T-helper 17 cell (primary cell): ENCODE data around the gene CREBZF. TPM values are rescaled to one million over a fixed set of nuclear protein-coding genes. Genes with fewer than 3 reads are reported as not detected.
A peak's percentile ranks its signal among the peaks of the same experiment; 100 is the strongest.
"Not testable (repeated sequence)": the region's sequence is repeated elsewhere in the genome, so short reads cannot be mapped to it uniquely, and the experiment has no call there.

ENCODE experiments used
- ATAC-seq: fragments of 150-1000 bp; cut with Tn5 transposase; 2 replicates; pipeline ENCODE4 v1.10.0; 2021; ENCODE audit warnings: mild to moderate bottlenecking, moderate library complexity
- DNase-seq, 3 donors: peaks; one replicate each; pipeline versions ENCODE4 v3.0.0 to v3.0.0-alpha.2; 2020 to 2021
- H3K9me3 ChIP-seq: one replicate; pipeline ENCODE4 v1.7.0; 2013; ENCODE audit warnings: low read length, mild to moderate bottlenecking; ENCODE audit not compliant: control insufficient read depth, poor library complexity, severe bottlenecking
- H3K27ac Mint-ChIP-seq: one replicate; pipeline ENCODE4 v1.8.0; 2022; ENCODE audit warnings: mild to moderate bottlenecking, moderate library complexity, mixed read lengths
- H3K27me3 Mint-ChIP-seq: one replicate; pipeline ENCODE4 v1.8.0; 2022; ENCODE audit warnings: mixed read lengths
- H3K36me3 Mint-ChIP-seq: one replicate; pipeline ENCODE4 v1.8.0; 2022; ENCODE audit warnings: low read depth, mixed read lengths
- H3K4me1 Mint-ChIP-seq: one replicate; pipeline ENCODE4 v1.8.0; 2022; ENCODE audit warnings: mild to moderate bottlenecking, mixed read lengths
- H3K4me3 Mint-ChIP-seq: one replicate; pipeline ENCODE4 v1.8.0; 2022; ENCODE audit warnings: mild to moderate bottlenecking, moderate library complexity, mixed read lengths
- total RNA-seq, 4 donors: library from RNA in 2 of 4; stranded (reverse) in 2 of 4; gene quantifications; one replicate each; pipeline ENCODE4 v1.2.3 and lab custom pipeline; 2022 to 2026

The CREBZF gene
- total RNA-seq, 2 donors from 2014 or later: 46.6 to 50.5 TPM

- DNase-seq (peak; percentile 90 to 94 (median 90)), ATAC-seq (peak; percentile 98)
- Mint-ChIP-seq H3K27ac (peak within 1 kb of the TSS; percentile 99), H3K36me3 (peaks cover 6% of the 10 kb centered on the region), H3K4me3 (peak within 1 kb of the TSS; percentile 98), H3K4me1 (peaks cover 25% of the 10 kb centered on the region), H3K27me3 (peaks cover 4% of the 10 kb centered on the region)
- no peaks in the 10 kb centered on the region for H3K9me3 ChIP-seq
Measured at GRCh38 chr11:85627998-85628770, 36.7 kb downstream of the CREBZF start, which contains the start of gene TMEM126B. TSS of gene TMEM126B (plus strand) at chr11:85628593. CDS start at chr11:85628608, 15 bp downstream.

DNA sequence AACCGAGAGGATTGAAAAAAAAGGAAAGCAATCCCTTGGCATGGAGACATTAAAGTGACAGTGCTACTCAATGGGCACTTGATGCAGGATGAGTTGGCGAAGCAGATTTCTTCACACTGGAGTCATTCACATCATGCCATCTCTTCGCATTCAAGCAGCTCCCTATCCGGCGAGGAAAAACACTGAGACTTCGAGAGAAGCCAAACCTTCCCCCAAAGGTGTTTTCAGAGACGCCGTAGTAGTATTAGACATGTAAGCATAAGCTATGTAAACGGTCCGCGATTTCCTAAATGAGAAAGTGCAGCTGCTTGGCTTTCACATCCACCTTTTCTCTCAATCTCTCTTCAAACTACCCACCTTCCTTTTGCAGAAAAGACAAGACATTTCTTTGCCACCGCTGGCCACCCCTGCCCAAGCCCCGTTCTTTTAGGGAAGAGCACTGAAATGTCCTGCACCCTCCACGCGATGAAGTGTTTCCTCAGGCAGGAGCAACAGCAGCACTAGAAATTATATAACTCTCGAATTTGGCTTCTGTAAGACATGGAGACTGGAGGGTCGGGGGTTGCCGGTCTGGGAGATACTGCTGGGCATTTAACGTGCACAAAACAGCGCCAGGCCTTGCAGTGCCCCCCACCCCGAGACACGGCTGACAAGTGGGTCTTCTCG, 37.5 kb downstream of the CREBZF start, which contains the start of gene DLG2:
Gene DLG2 (minus strand): TSS at position 13 of the 666 bp plus-strand sequence.
- no peaks in the 10 kb centered on the region for H3K9me3 ChIP-seq
- Mint-ChIP-seq H3K4me1 (peaks cover 25% of the 10 kb centered on the region), H3K27ac (peak within 1 kb of the TSS; percentile 99), H3K27me3 (peaks cover 4% of the 10 kb centered on the region), H3K4me3 (peak within 1 kb of the TSS; percentile 98), H3K36me3 (peaks cover 6% of the 10 kb centered on the region)
- DNase-seq (no peak), ATAC-seq (peak; percentile 2)

DNA sequence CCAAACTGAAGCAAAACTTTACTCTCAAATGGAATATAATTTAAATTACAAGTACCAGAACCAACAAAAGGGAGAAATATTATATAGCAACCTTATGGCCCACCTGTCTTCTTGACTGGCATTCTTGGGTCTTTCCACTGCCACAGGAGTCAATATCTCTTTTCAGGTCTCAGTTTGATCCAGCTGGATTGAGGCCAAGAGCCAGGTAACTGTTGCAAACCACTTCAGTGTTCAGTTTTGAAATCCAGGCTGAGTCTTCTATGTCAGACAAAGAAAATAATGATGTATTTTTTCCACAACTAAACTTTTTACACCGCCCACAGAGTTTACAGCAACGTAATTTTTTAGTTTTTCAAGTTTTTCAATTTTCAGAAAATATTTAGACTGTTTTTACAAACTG, 38.4 kb downstream of the CREBZF start:
- Mint-ChIP-seq H3K27me3 (peaks cover 4% of the 10 kb centered on the region), H3K27ac (peak overlapping the region; percentile 99), H3K36me3 (peaks cover 6% of the 10 kb centered on the region), H3K4me1 (peaks cover 25% of the 10 kb centered on the region), H3K4me3 (peak overlapping the region; percentile 98)
- ATAC-seq (no peak), DNase-seq (no peak)
- no peaks in the 10 kb centered on the region for H3K9me3 ChIP-seq

DNA sequence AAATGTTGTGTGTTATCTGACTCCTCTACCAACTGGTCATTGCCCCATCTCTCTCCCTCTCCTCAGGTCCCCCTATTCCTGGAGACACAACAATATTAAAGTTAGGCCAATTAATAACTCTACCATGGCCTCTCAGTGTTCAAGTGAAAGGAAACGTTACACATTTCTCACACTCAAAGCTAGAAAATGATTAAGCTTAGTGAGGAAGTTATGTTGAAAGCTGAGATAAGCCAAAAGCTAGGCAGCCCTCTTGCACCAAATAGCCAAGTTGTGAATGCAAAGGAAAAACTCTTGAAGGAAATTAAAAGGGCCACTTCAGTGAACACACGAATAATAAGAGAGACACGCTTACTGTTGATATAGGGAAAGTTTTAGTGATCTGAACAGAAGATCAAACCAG, 44.7 kb downstream of the CREBZF start:
- peaks cover 15% of the 10 kb centered on the region for H3K27me3 Mint-ChIP-seq
- H3K4me1 Mint-ChIP-seq: peaks cover 3% of the 10 kb centered on the region
- no peaks in the 10 kb centered on the region for H3K9me3 ChIP-seq
- peaks cover 2% of the 10 kb centered on the region for H3K36me3 Mint-ChIP-seq
- no peak for ATAC-seq
- no peak overlapping the region for H3K27ac Mint-ChIP-seq
- no peak overlapping the region for H3K4me3 Mint-ChIP-seq
- no peak for DNase-seq

DNA sequence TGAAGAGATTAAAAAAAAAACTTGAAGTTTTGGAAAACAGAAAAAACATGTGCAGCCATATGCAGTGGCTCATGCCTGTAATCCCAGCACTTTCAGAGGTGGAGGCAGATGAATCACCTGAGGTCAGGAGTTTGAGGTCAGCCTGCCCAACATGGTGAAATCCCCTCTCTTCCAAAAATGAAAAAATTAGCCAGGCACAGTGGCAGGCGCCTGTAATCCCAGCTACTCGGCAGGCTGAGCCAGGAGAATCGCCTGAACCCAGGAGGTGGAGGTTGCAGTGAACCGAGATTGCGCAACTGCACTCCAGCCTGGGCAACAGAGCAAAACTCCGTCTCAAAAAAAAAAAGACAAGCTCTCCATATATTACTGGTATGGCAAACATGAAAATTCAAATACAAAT, 45.4 kb downstream of the CREBZF start:
- H3K36me3 Mint-ChIP-seq: no peaks in the 10 kb centered on the region
- H3K27me3 Mint-ChIP-seq: peaks cover 11% of the 10 kb centered on the region
- no peaks in the 10 kb centered on the region for H3K9me3 ChIP-seq
- no peak for ATAC-seq
- no peak overlapping the region for H3K4me3 Mint-ChIP-seq
- DNase-seq: no peak
- no peaks in the 10 kb centered on the region for H3K4me1 Mint-ChIP-seq
- no peak overlapping the region for H3K27ac Mint-ChIP-seq

- H3K4me3 Mint-ChIP-seq, H3K36me3 Mint-ChIP-seq, H3K4me1 Mint-ChIP-seq, H3K9me3 ChIP-seq, ATAC-seq, DNase-seq: not testable (repeated sequence)
- peak overlapping the region; percentile 39 for H3K27ac Mint-ChIP-seq
- H3K27me3 Mint-ChIP-seq: peaks cover 15% of the 10 kb centered on the region
Measured at GRCh38 chr11:85611643-85612042, 53.3 kb downstream of the CREBZF start.

Other genes starting within 250 kb of the CREBZF start
- gene DLG2, start 37.8 kb downstream of the CREBZF start, total RNA-seq: 1 to 10 TPM; 1.0 to 2.2 TPM
- gene TMEM126B, start 36.5 kb downstream of the CREBZF start, total RNA-seq: 10 to 100 TPM; 24.5 to 25.4 TPM
- 10 to 100 TPM; 19.6 to 21.1 TPM for gene TMEM126A, start 17.2 kb downstream of the CREBZF start, total RNA-seq
- under 1 TPM; 0.27 to 0.47 TPM for gene CCDC89, start 21.1 kb upstream of the CREBZF start, total RNA-seq
- gene SYTL2, start 146.0 kb upstream of the CREBZF start, total RNA-seq: 10 to 100 TPM; 50.0 to 58.8 TPM
- gene CCDC83, start 190.3 kb upstream of the CREBZF start, total RNA-seq: under 1 TPM in 1 of 2 donors, not detected in 1; 0.22 TPM